Ramos (cell line): ENCODE measurements around the gene ST6GALNAC4.

Experiments used
- in situ Hi-C: fragments of 300-500 bp; cut with MboI; formaldehyde crosslinking; loops from one replicate; pipeline ENCODE4 v1.14.3; 2022; ENCODE audit warnings: low sequenced_read_pairs; ENCODE audit not compliant: unreplicated experiment

Gene ST6GALNAC4

GRCh38 chr9:127875306-127875966, 41.4 kb downstream of the ST6GALNAC4 start:
- in situ Hi-C loops = no loop called here

GRCh38 chr9:127874301-127875221, 42.3 kb downstream of the ST6GALNAC4 start:
- in situ Hi-C loops = loop anchor here (25.0 kb wide), 2 partner anchors 287 to 362 kb away; no protein-coding TSS in a partner anchor

GRCh38 chr9:127873886-127874285, 43.0 kb downstream of the ST6GALNAC4 start:
- in situ Hi-C loops = loop anchor here (25.0 kb wide), 2 partner anchors 287 to 362 kb away; no protein-coding TSS in a partner anchor

- in situ Hi-C loops = loop anchor here (25.0 kb wide), 2 partner anchors 286 to 361 kb away; no protein-coding TSS in a partner anchor
Measured at GRCh38 chr9:127873223-127873691, 43.6 kb downstream of the ST6GALNAC4 start.

- in situ Hi-C loops = loop anchor here (25.0 kb wide), 2 partner anchors 285 to 360 kb away; no protein-coding TSS in a partner anchor
Measured at GRCh38 chr9:127872369-127873222, 44.2 kb downstream of the ST6GALNAC4 start.

GRCh38 chr9:127871531-127871930, 45.3 kb downstream of the ST6GALNAC4 start:
- in situ Hi-C loops = loop anchor here (25.0 kb wide), 2 partner anchors 284 to 359 kb away; no protein-coding TSS in a partner anchor

- in situ Hi-C loops = loop anchor here (25.0 kb wide), 2 partner anchors 284 to 359 kb away; no protein-coding TSS in a partner anchor
Measured at GRCh38 chr9:127870887-127871286, 46.0 kb downstream of the ST6GALNAC4 start.

- in situ Hi-C loops = loop anchor here (25.0 kb wide), 2 partner anchors 283 to 358 kb away; no protein-coding TSS in a partner anchor
Measured at GRCh38 chr9:127870153-127870491, 46.7 kb downstream of the ST6GALNAC4 start.

- in situ Hi-C loops = loop anchor here (10.0 to 25.0 kb wide), 3 partner anchors 135 to 357 kb away; partner anchors contain the start of gene TOR2A
Measured at GRCh38 chr9:127869310-127870152, 47.3 kb downstream of the ST6GALNAC4 start.

- in situ Hi-C loops = loop anchor here (10.0 to 25.0 kb wide), 3 partner anchors 134 to 356 kb away; partner anchors contain the start of gene TOR2A
Measured at GRCh38 chr9:127868278-127868902, 48.5 kb downstream of the ST6GALNAC4 start.

GRCh38 chr9:127867356-127868277, 49.2 kb downstream of the ST6GALNAC4 start:
- in situ Hi-C loops = loop anchor here (10.0 to 25.0 kb wide), 3 partner anchors 133 to 355 kb away; partner anchors contain the start of gene TOR2A

- in situ Hi-C loops = loop anchor here (10.0 to 25.0 kb wide), 3 partner anchors 132 to 354 kb away; partner anchors contain the start of gene TOR2A
Measured at GRCh38 chr9:127866535-127866934, 50.3 kb downstream of the ST6GALNAC4 start.

- in situ Hi-C loops = loop anchor here (10.0 to 25.0 kb wide), 3 partner anchors 131 to 354 kb away; partner anchors contain the start of gene TOR2A
Measured at GRCh38 chr9:127865645-127866464, 51.0 kb downstream of the ST6GALNAC4 start.

- in situ Hi-C loops = loop anchor here (10.0 to 25.0 kb wide), 3 partner anchors 128 to 351 kb away; partner anchors contain the start of gene TOR2A
Measured at GRCh38 chr9:127863191-127863621, 53.6 kb downstream of the ST6GALNAC4 start.

GRCh38 chr9:127862075-127863011, 54.5 kb downstream of the ST6GALNAC4 start:
- in situ Hi-C loops = loop anchor here (10.0 to 25.0 kb wide), 3 partner anchors 128 to 350 kb away; partner anchors contain the start of gene TOR2A
